ENCODE results near the gene GIT1.

DNA sequence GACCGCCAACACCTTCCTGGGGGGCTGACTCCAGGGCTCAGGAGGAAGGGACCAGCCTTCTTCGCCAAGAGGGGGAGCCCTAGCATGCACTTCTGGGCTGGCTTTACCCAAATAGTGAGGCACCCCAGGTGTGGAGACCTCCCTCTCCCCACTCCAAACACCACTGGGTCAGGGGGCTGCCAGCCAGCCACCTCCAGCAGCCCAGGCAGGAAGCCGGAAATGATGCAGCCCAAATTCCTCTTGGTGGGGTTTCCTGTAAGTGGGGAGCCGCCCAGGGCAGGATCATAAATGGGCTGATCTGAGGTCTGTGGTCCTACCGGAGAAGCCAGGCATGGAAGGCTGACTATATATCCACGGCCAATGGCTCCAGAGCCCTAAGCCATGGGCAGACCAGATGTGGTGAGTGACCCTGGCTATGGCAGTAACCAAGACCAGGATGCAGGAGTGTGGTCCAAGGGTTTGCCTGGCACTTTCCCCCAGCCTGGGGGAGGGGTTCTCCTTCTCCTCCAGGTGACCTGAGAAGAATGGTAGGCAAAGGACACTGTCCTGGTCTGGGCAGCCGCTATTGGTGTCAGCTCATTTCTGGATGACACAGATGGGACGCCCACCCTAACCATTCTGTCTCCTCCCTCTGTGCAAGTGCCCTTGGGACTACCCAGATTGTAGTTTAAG is 4.2 kb downstream of the GIT1 start:
- TF ChIP-seq NCOA1 (IDR thresholded peaks at IDR 0.05; ENCODE audit: low read depth), result no peak
- no peak for TF ChIP-seq ATF7 (IDR thresholded peaks at IDR 0.05)
- no peak for TF ChIP-seq CAMTA2 (CRISPR knock-in tag; conservative IDR thresholded peaks at IDR 0.05)
- TF ChIP-seq, protein P1, sequence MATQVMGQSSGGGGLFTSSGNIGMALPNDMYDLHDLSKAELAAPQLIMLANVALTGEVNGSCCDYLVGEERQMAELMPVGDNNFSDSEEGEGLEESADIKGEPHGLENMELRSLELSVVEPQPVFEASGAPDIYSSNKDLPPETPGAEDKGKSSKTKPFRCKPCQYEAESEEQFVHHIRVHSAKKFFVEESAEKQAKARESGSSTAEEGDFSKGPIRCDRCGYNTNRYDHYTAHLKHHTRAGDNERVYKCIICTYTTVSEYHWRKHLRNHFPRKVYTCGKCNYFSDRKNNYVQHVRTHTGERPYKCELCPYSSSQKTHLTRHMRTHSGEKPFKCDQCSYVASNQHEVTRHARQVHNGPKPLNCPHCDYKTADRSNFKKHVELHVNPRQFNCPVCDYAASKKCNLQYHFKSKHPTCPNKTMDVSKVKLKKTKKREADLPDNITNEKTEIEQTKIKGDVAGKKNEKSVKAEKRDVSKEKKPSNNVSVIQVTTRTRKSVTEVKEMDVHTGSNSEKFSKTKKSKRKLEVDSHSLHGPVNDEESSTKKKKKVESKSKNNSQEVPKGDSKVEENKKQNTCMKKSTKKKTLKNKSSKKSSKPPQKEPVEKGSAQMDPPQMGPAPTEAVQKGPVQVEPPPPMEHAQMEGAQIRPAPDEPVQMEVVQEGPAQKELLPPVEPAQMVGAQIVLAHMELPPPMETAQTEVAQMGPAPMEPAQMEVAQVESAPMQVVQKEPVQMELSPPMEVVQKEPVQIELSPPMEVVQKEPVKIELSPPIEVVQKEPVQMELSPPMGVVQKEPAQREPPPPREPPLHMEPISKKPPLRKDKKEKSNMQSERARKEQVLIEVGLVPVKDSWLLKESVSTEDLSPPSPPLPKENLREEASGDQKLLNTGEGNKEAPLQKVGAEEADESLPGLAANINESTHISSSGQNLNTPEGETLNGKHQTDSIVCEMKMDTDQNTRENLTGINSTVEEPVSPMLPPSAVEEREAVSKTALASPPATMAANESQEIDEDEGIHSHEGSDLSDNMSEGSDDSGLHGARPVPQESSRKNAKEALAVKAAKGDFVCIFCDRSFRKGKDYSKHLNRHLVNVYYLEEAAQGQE (IDR thresholded peaks at IDR 0.05; ENCODE audit: borderline replicate concordance), result peak; percentile 25; the same call in 1 of the 2 replicates
- TF ChIP-seq, protein P1 (CRISPR knock-in tag; IDR thresholded peaks at IDR 0.05; ENCODE audit: low read depth), result no peak
- TF ChIP-seq SNRNP70 (optimal IDR thresholded peaks at IDR 0.05; ENCODE audit: low read depth, low read length), result no peak
- TF ChIP-seq RNF2 (IDR thresholded peaks at IDR 0.05), result no peak
- TF ChIP-seq USF2 (CRISPR knock-in tag; IDR thresholded peaks at IDR 0.05), result no peak
- TF ChIP-seq, protein P2, sequence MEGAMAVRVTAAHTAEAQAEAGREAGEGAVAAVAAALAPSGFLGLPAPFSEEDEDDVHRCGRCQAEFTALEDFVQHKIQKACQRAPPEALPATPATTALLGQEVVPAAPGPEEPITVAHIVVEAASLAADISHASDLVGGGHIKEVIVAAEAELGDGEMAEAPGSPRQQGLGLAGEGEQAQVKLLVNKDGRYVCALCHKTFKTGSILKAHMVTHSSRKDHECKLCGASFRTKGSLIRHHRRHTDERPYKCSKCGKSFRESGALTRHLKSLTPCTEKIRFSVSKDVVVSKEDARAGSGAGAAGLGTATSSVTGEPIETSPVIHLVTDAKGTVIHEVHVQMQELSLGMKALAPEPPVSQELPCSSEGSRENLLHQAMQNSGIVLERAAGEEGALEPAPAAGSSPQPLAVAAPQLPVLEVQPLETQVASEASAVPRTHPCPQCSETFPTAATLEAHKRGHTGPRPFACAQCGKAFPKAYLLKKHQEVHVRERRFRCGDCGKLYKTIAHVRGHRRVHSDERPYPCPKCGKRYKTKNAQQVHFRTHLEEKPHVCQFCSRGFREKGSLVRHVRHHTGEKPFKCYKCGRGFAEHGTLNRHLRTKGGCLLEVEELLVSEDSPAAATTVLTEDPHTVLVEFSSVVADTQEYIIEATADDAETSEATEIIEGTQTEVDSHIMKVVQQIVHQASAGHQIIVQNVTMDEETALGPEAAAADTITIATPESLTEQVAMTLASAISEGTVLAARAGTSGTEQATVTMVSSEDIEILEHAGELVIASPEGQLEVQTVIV (CRISPR knock-in tag; IDR thresholded peaks at IDR 0.05; ENCODE audit: borderline replicate concordance), result no peak
- no peak for TF ChIP-seq CCAR2 (IDR thresholded peaks at IDR 0.05; ENCODE audit: low read depth, low read length)

Measured in K562 (cell line).